HepG2 (cell line): ENCODE data around the gene CACNA1H. TPM values are rescaled to one million over a fixed set of nuclear protein-coding genes. Genes with fewer than 3 reads are reported as not detected.

Experiments
- ARNT ChIP-seq: fragments of 450-650 bp; IDR thresholded peaks from 2 replicates; pipeline ENCODE4 v1.6.1; 2017
- CBFB ChIP-seq: sonication (generic); formaldehyde crosslinking; IDR thresholded peaks from 2 replicates; pipeline ENCODE4 v1.4.0; 2020; ENCODE audit warnings: missing genetic modification reagents
- FOXJ3 ChIP-seq: sonication (generic); formaldehyde crosslinking; IDR thresholded peaks from 2 replicates; pipeline ENCODE4 v1.4.0; 2020; ENCODE audit warnings: missing genetic modification reagents, mild to moderate bottlenecking, borderline replicate concordance
- FOXP1 ChIP-seq, 2 experiments: fragments of 450-650 bp in 1 of 2; IDR thresholded peaks; 2 replicates each; pipeline ENCODE4 v1.6.1; 2017 to 2018; ENCODE audit warnings: antibody characterized with exemption in 1 of 2
- HNRNPK ChIP-seq: fragments of 200-400 bp; formaldehyde crosslinking; IDR thresholded peaks from 2 replicates; pipeline ENCODE4 v1.6.1; 2018; ENCODE audit warnings: low read length, low read depth, moderate library complexity, mild to moderate bottlenecking; ENCODE audit not compliant: poor library complexity, severe bottlenecking
- MYC ChIP-seq: sonication (generic); formaldehyde crosslinking; IDR thresholded peaks from 2 replicates; pipeline ENCODE4 v1.9.0; 2021; ENCODE audit warnings: missing genetic modification reagents, borderline replicate concordance
- NCOR1 ChIP-seq: fragments of 200-600 bp; sonication (generic); IDR thresholded peaks from 2 replicates; pipeline ENCODE4 v1.7.0; 2017; ENCODE audit warnings: antibody characterized with exemption, low read length, borderline replicate concordance
- NR2F6 ChIP-seq, 2 experiments: IDR thresholded peaks; 2 replicates each; pipeline ENCODE4 v1.6.1; 2016; ENCODE audit warnings: antibody characterized with exemption in 1 of 2, mild to moderate bottlenecking in 1 of 2
- REL ChIP-seq: sonication (generic); formaldehyde crosslinking; conservative IDR thresholded peaks from 2 replicates; pipeline ENCODE4 v1.8.0; 2022; ENCODE audit warnings: mild to moderate bottlenecking, missing genetic modification reagents, moderate library complexity
- SAFB2 ChIP-seq: sonication (generic); formaldehyde crosslinking; IDR thresholded peaks from 2 replicates; pipeline ENCODE4 v1.5.1; 2020; ENCODE audit warnings: missing genetic modification reagents, low read depth, mild to moderate bottlenecking, borderline replicate concordance
- SOX6 ChIP-seq, 2 experiments: fragments of 450-650 bp in 1 of 2; sonication (generic) in 1 of 2; formaldehyde crosslinking in 1 of 2; IDR thresholded peaks; 2 replicates each; pipeline versions ENCODE4 v1.4.0 to v1.6.1; 2017 to 2020; ENCODE audit warnings: antibody characterized with exemption in 1 of 2, mild to moderate bottlenecking in 1 of 2, missing genetic modification reagents in 1 of 2
- TEAD3 ChIP-seq: optimal IDR thresholded peaks from 2 replicates; pipeline ENCODE3; 2016; ENCODE audit warnings: borderline replicate concordance
- ZIK1 ChIP-seq: sonication (generic); formaldehyde crosslinking; IDR thresholded peaks from 2 replicates; pipeline ENCODE4 v1.5.0; 2020; ENCODE audit warnings: mild to moderate bottlenecking, low read depth, missing genetic modification reagents, borderline replicate concordance
- ZNF503 ChIP-seq: sonication (generic); formaldehyde crosslinking; IDR thresholded peaks from 2 replicates; pipeline ENCODE4 v1.4.0; 2020; ENCODE audit warnings: missing genetic modification reagents
- polyA plus RNA-seq, 8 experiments: library from polyadenylated mRNA; depleted of rRNA in 3 of 8; stranded (reverse) in 7 of 8; unstranded in 1 of 8; fragments of >200 nt; fragmentation: Illumina TruSeq in 4 of 8; extraction: Trizol in 4 of 8; gene quantifications; 2 replicates each; pipeline versions ENCODE4 v1.2.1 to v1.2.3, GENCODE V29; 2011 to 2016; ENCODE audit warnings: low read depth in 4 of 8, missing spikeins in 1 of 8, mixed read lengths in 1 of 8; ENCODE audit not compliant: insufficient read depth in 1 of 8
- total RNA-seq, 5 experiments: library from RNA; depleted of rRNA; stranded (reverse); fragments of >200 nt; fragmentation: Illumina TruSeq; extraction: Trizol; gene quantifications; 2 replicates each; pipeline ENCODE4 v1.2.3, GENCODE V29; 2016; ENCODE audit warnings: low read depth in 1 of 5
- TF ChIP-seq, protein P1 (sequence below): sonication (generic); formaldehyde crosslinking; IDR thresholded peaks from 2 replicates; pipeline ENCODE4 v1.4.0; 2020; ENCODE audit warnings: mild to moderate bottlenecking, missing genetic modification reagents
- TF ChIP-seq, protein P2 (sequence below): sonication (generic); formaldehyde crosslinking; IDR thresholded peaks from 2 replicates; pipeline ENCODE4 v1.8.1; 2023; ENCODE audit warnings: mild to moderate bottlenecking, missing genetic modification reagents
- TF ChIP-seq, protein P3 (sequence below): IDR thresholded peaks from 2 replicates; pipeline ENCODE4 v1.6.1; 2016; ENCODE audit warnings: missing biosample characterization, missing genetic modification reagents, low read depth
- TF ChIP-seq, protein P4 (sequence below), 2 experiments: sonication (generic) in 1 of 2; formaldehyde crosslinking in 1 of 2; IDR thresholded peaks; 2 replicates each; pipeline versions ENCODE4 v1.5.1 to v1.6.1; 2011 to 2020; ENCODE audit warnings: borderline replicate concordance in 1 of 2, low read depth in 1 of 2, low read length in 1 of 2, mild to moderate bottlenecking in 1 of 2, missing genetic modification reagents in 1 of 2, moderate library complexity in 1 of 2

CACNA1H gene
- total and polyA plus RNA-seq, 2 of the 13 experiments (the other 11 are each of a cell fraction or from before 2014, with no cell fraction given) = 0.40 to 1.8 TPM

- TF ChIP-seq REL (CRISPR knock-in tag) (no peak), NCOR1 (no peak), CBFB (CRISPR knock-in tag) (0 out of 2 replicates have a peak, but pooled peaks have one; percentile 20), SOX6 (IDR thresholded peaks at IDR 0.05) (no peak), SOX6 (CRISPR knock-in tag; IDR thresholded peaks at IDR 0.05) (no peak), SAFB2 (CRISPR knock-in tag) (no peak), MYC (peak; percentile 44; the same call in 1 of the 2 replicates), TEAD3 (CRISPR knock-in tag) (peak; percentile 36), FOXP1 (IDR thresholded peaks at IDR 0.05) (no peak), FOXP1 (CRISPR knock-in tag; IDR thresholded peaks at IDR 0.05) (no peak), HNRNPK (peak; percentile 89), ARNT (no peak), ZIK1 (no peak), FOXJ3 (CRISPR knock-in tag) (no peak), NR2F6 (IDR thresholded peaks at IDR 0.05) (no peak), NR2F6 (CRISPR knock-in tag; IDR thresholded peaks at IDR 0.05) (peak; percentile 37; the same call in 1 of the 2 replicates), ZNF503 (CRISPR knock-in tag) (no peak)
- TF ChIP-seq, protein P1, sequence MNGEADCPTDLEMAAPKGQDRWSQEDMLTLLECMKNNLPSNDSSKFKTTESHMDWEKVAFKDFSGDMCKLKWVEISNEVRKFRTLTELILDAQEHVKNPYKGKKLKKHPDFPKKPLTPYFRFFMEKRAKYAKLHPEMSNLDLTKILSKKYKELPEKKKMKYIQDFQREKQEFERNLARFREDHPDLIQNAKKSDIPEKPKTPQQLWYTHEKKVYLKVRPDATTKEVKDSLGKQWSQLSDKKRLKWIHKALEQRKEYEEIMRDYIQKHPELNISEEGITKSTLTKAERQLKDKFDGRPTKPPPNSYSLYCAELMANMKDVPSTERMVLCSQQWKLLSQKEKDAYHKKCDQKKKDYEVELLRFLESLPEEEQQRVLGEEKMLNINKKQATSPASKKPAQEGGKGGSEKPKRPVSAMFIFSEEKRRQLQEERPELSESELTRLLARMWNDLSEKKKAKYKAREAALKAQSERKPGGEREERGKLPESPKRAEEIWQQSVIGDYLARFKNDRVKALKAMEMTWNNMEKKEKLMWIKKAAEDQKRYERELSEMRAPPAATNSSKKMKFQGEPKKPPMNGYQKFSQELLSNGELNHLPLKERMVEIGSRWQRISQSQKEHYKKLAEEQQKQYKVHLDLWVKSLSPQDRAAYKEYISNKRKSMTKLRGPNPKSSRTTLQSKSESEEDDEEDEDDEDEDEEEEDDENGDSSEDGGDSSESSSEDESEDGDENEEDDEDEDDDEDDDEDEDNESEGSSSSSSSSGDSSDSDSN (CRISPR knock-in tag) = no peak
- TF ChIP-seq, protein P2, sequence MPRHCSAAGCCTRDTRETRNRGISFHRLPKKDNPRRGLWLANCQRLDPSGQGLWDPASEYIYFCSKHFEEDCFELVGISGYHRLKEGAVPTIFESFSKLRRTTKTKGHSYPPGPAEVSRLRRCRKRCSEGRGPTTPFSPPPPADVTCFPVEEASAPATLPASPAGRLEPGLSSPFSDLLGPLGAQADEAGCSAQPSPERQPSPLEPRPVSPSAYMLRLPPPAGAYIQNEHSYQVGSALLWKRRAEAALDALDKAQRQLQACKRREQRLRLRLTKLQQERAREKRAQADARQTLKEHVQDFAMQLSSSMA = no peak
- TF ChIP-seq, protein P3, sequence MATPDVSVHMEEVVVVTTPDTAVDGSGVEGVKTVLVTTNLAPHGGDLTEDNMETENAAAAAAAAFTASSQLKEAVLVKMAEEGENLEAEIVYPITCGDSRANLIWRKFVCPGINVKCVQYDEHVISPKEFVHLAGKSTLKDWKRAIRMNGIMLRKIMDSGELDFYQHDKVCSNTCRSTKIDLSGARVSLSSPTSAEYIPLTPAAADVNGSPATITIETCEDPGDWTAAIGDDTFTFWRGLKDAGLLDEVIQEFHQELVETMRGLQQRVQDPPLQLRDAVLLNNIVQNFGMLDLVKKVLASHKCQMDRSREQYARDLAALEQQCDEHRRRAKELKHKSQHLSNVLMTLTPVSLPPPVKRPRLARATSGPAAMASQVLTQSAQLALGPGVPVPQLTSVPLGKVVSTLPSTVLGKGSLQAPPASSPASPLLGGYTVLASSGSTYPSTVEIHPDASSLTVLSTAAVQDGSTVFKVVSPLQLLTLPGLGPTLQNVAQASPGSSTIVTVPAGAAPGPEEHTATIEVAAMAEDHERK (CRISPR knock-in tag) = no peak
- TF ChIP-seq, protein P4, sequence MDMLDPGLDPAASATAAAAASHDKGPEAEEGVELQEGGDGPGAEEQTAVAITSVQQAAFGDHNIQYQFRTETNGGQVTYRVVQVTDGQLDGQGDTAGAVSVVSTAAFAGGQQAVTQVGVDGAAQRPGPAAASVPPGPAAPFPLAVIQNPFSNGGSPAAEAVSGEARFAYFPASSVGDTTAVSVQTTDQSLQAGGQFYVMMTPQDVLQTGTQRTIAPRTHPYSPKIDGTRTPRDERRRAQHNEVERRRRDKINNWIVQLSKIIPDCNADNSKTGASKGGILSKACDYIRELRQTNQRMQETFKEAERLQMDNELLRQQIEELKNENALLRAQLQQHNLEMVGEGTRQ (IDR thresholded peaks at IDR 0.05; ENCODE audit: low read depth, low read length) = peak; percentile 90
- TF ChIP-seq, protein P4 (CRISPR knock-in tag; IDR thresholded peaks at IDR 0.05; ENCODE audit: borderline replicate concordance) = peak; percentile 92; the same call in 1 of the 2 replicates
Observed at GRCh38 chr16:1105888-1106620, 46.9 kb upstream of the CACNA1H start (continued).
